GM18526 (cell line): ENCODE data around the gene TXLNB.

Source experiments
- POLR2A ChIP-seq: IDR thresholded peaks from 3 replicates; pipeline ENCODE4 v1.6.1; 2011; ENCODE audit not compliant: insufficient read length; ENCODE audit errors: extremely low read depth

The TXLNB gene

GRCh38 chr6:139291813-139292619 is at the start of gene TXLNB:
TSS of gene TXLNB (minus strand) at chr6:139291998. CDS start at chr6:139288899, 3,099 bp downstream.
- peak; percentile 37 for TF ChIP-seq POLR2A

- TF ChIP-seq POLR2A: no peak
These were observed 49.3 kb upstream of the TXLNB start for GRCh38 chr6:139341060-139341459.

- TF ChIP-seq POLR2A: no peak
These were observed 47.0 kb upstream of the TXLNB start for GRCh38 chr6:139338795-139339194.

DNA sequence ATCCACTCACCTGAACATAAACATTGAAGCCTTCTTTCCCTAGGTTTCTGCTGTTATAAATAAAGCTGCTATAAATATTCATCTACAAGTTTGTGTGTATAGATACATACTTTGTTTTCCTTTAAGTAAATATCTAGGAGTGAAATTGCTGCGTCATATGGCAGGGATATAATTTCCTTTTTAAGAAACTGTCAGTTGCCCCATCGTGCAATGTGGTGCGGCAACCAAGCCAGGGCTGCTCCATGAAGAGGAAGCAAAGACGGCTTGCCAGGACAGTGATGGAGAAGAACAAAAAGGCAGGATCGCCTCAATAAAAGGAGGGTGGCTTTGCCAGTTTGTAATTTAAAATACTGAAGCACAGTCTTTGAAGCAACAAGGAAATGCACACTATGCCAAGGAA is 46.0 kb upstream of the TXLNB start:
- no peak for TF ChIP-seq POLR2A

- TF ChIP-seq POLR2A: no peak
These were observed 45.2 kb upstream of the TXLNB start for GRCh38 chr6:139337001-139337400.

DNA sequence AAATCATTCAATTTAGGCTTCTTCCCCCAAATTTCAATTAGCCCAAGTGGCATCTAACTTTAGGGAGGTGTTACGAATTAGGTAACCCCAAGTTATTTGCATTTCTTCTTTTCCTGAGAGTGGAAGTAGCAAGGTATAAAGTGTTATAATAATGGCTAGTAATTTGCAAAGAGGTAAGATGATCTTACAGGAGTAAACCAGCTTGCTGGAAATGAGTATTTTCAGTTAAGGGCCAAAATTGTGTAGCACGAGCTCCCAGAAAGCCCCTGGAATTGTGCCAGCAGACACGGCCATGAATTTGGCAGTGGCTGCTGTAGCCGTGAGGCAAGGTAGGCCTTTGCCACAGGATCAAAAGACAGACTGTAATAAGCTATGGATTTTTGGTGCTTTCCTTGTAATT is 44.7 kb upstream of the TXLNB start:
- TF ChIP-seq POLR2A: no peak

DNA sequence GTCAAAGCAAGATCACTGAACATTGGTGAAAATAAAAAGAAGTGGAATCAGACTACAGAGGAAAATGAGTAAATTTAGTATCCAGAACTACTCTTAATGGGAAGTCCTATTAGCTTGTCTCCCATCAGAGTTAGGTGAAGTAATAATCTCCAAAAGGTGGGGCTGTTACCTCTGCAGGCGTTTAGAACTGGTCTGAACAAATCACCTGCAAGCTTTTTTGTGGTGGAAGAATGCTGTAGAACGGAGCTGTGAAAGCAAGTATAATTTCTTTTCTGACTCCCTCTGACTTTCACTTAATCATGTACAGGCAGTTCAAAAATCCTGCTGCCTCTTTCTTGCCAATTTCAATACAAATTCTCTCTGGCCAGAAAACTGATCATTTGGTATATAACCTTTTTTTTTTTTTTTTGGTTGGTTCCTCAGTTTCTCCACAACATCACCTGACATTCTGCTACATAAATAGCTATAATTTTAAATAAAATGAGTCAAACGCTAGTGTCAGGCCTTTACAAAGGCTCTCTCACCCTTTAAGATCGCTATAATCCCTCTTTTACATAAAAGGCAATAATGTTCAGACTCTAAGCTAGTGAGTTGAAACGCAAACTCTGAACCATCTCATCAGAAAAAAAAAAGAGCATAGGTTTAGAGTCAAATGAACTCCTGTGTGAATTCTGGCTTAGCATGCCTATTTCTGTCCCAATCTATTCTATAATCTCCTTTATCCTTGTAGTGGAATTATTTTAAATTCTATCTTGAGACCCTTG is 43.8 kb upstream of the TXLNB start:
- TF ChIP-seq POLR2A: no peak

DNA sequence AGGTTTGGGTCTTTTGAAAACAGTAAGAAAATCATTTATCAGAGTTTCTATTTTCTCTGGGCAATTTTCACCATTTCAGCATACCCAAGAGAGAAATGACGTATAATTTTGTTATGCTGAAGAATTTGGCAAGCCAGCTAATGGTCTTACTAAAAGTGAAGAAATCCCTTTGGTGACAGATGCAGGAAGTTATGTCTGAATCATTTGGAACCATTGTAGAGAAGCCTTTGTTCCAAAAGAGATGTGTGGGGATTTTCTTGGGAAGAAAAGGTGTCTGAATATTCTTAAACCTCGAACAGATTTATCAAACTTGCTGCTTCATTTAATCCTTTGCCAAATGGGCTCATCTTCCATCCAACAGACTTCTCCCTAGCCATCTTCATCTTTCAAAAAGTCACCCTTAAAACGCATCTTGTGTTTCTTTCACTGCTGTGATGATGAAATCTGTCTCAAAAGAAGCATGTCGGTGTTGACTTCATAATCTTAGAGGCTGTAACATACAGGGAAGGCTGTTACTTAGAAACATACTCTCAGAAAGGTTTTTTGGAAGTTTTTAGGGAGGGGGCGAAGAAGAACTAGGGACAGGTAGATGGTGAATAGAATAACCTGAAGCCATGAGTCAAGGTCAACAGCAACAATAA is 43.1 kb upstream of the TXLNB start:
- TF ChIP-seq POLR2A: no peak

DNA sequence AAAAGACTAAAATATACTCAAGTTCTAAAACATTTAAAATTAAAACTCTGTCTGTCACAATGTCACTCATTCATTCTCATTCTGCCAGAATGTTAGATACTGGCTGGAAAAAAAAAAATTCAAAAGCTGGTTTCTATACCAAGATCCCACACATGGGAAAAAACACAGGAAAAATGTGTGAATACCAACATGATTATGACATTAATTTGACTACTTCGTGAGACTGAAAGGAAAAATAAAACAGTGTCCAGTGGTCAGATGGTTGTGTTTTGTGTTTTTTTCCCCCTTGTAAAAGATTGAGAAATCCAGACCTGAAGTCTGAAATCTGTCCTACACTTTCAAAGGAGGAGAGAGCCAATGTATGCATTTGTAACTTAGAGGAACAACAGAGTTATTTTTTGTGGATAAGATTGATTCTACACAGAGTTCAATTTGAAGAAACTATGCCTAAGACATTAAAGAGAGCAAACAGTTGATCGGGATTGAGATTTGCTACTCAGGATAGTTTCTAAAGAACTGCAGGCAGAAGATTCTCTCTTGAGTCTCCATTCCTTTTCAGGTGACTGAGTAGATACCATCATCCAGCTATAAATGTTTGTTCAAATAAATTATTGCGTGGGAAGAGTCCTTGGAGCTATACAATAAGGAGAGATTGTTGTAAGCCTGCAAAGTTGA is 39.2 kb upstream of the TXLNB start:
- TF ChIP-seq POLR2A: no peak

DNA sequence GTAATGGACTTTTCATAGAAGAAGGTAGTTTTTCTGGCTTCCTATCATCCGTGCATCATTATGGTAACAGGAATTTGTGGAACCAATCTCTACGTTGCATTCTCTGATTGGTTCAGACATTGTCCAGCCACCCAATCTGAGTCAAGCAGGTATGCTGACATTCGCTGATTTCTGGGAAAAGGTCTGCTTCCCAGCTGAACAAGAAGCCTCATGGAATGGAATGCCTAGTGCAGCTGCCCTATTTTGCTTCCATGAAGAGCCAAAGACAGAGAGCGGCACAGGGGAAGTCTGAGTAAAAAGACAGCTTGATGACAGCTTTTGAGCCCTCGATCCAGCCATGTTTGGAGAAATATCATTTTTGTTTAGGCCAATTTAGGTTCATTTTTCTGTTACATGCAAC is 38.5 kb upstream of the TXLNB start:
- no peak for TF ChIP-seq POLR2A

DNA sequence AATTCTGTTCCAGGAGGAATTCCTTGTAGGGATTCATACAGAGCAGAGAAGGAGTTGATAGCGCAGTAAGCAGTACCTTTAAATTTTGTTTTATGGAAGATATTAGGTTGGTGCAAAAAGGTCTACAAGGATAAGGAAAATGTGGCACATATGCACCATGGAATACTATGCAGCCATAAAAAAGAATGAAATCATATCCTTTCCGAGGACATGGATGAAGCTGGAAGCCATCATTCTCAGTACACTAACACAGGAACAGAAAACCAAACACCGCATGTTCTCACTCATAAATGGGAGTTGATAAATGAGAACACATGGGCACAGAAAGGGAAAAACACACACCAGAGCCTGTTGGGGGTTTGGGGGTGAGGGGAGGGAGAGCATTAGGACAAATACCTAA is 37.4 kb upstream of the TXLNB start:
- TF ChIP-seq POLR2A: no peak

- TF ChIP-seq POLR2A: no peak
These were observed 35.2 kb upstream of the TXLNB start for GRCh38 chr6:139327038-139327437.

- no peak for TF ChIP-seq POLR2A
These were observed 33.9 kb upstream of the TXLNB start for GRCh38 chr6:139325686-139326085.

GRCh38 chr6:139325125-139325524 is 33.3 kb upstream of the TXLNB start:
- no peak for TF ChIP-seq POLR2A

GRCh38 chr6:139324301-139324555 is 32.4 kb upstream of the TXLNB start:
- TF ChIP-seq POLR2A: no peak
